Heart right ventricle (tissue), 16 donors: ENCODE measurements around the gene THTPA. TPM values are rescaled to one million over a fixed set of nuclear protein-coding genes. Genes with fewer than 3 reads are reported as not detected.

ENCODE experiments used
- ATAC-seq, 8 donors: fragments of 200-7000 bp; cut with Tn5 transposase; one replicate each; pipeline ENCODE4 v1.9.1; 2020; ENCODE audit warnings: mild to moderate bottlenecking in 8 of 8, moderate library complexity in 8 of 8, moderate number of reproducible peaks in 1 of 8
- DNase-seq, 2 donors: peaks; one replicate each; pipeline ENCODE4 v3.0.0-alpha.2; 2020
- H3K27ac ChIP-seq, 10 donors: fragments of 200-600 bp; sonication (generic) in 2 of 10; one replicate each; pipeline versions ENCODE4 v1.5.0 to v1.8.0; 2020 to 2022; ENCODE audit warnings: mild to moderate bottlenecking in 3 of 10
- H3K27me3 ChIP-seq, 7 donors: fragments of 200-600 bp; one replicate each; pipeline ENCODE4 v1.8.0; 2021 to 2022; ENCODE audit warnings: mild to moderate bottlenecking in 2 of 7
- H3K36me3 ChIP-seq, 9 donors: fragments of 200-600 bp; sonication (generic) in 1 of 9; one replicate each; pipeline versions ENCODE4 v1.5.0 to v1.8.0; 2020 to 2022; ENCODE audit warnings: mild to moderate bottlenecking in 2 of 9
- H3K4me1 ChIP-seq, 9 donors: fragments of 200-600 bp; sonication (generic) in 1 of 9; one replicate each; pipeline versions ENCODE4 v1.5.0 to v1.8.0; 2020 to 2022; ENCODE audit warnings: mild to moderate bottlenecking in 4 of 9
- H3K4me3 ChIP-seq, 10 donors: fragments of 200-600 bp; sonication (generic) in 2 of 10; one replicate each; pipeline versions ENCODE4 v1.5.0 to v1.8.0; 2020 to 2022; ENCODE audit warnings: mild to moderate bottlenecking in 7 of 10, moderate library complexity in 2 of 10
- H3K9me3 ChIP-seq, 11 donors: fragments of 200-600 bp in 10 of 11; sonication (generic) in 2 of 11; one replicate each; pipeline versions ENCODE4 v1.5.0 to v1.8.0; 2013 to 2022; ENCODE audit warnings: mild to moderate bottlenecking in 2 of 11, control low read depth in 1 of 11, moderate library complexity in 1 of 11
- WGBS, 2 donors: extraction: QIAGEN DNeasy Blood & Tissue Kit; methylation state at CpG; one replicate each; pipeline ENCODE4 v1.1.7; 2013; ENCODE audit warnings: inconsistent platforms in 1 of 2; 5-methylcytosine and 5-hydroxymethylcytosine counted together
- intact Hi-C, 10 donors: fragments of 100-400 bp; cut with DNase I; formaldehyde crosslinking; loops; one replicate each; pipeline versions ENCODE4 v1.11.1 to v1.14.2; 2022
- polyA plus RNA-seq, 2 donors: library from polyadenylated mRNA; stranded (reverse); fragments of 200-250 nt; gene quantifications; one replicate each; pipeline ENCODE4 v1.2.3, GENCODE V29; 2013
- total RNA-seq, 10 donors: library from RNA; stranded (reverse); fragmentation: NEBNext Ultra II Directional in 3 of 10; extraction: Animal tissue kit (Norgen Biotek cat#: 25700) in 3 of 10; gene quantifications; one replicate each; pipeline versions ENCODE4 v1.2.1 to v1.2.4, GENCODE V29; 2021 to 2023
- TF ChIP-seq, protein P1 (sequence below), 9 donors: fragments of 200-600 bp; sonication (generic) in 2 of 9; IDR thresholded peaks; one replicate each; pipeline versions ENCODE4 v1.5.0 to v1.8.0; 2021 to 2022; ENCODE audit warnings: antibody characterized with exemption in 9 of 9, mild to moderate bottlenecking in 5 of 9, moderate library complexity in 1 of 9
- donor health status: Arrhythmogenic right ventricular cardiomyopathy.
- donor health status: ischemic (EF 13 %, LVEDD 7.1; RV severe dilation, severe dysfunction).
- donor health status: healthy with polysubstance abuse.
- donor health status: DM: no; HTN: yes; CAD: no.
- donor health status: DM: no; HTN: no; CAD: no.
- donor health status: ischemic (EF 25% LVEDD 6.9; RV normal size, moderate dysfunction).
- donor health status: ischemic (EF 25% LVEDD 5.7; RV mildly dilated, moderate dysfunction).
- donor health status: healthy.
- donor health status: DM: yes; HTN: yes; CAD: no.
- donor health status: Ischemic cardiomyopathy.
- donor health status: ischemic (EF 35%, LVEDD 5.7; RV mildly dilated, moderate dysfunction).
- donor health status: nonischemic (EF 11% LVEDD 7.7; RV severe dilation, severe dysfunction).
- donor health status: DM: yes; HTN: yes; CAD: no.
- donor health status: PGD.
- donor health status: ischemic (EF 29% LVEDD 5.4; RV normal size, mild dysfunction).
- donor health status: nonischemic (EF 23%, LVEDD 6.1; RV moderate dilation, normal function).

THTPA gene
- total and polyA plus RNA-seq, 12 donors: 8.7 to 27.9 (median 18.0) TPM

DNA sequence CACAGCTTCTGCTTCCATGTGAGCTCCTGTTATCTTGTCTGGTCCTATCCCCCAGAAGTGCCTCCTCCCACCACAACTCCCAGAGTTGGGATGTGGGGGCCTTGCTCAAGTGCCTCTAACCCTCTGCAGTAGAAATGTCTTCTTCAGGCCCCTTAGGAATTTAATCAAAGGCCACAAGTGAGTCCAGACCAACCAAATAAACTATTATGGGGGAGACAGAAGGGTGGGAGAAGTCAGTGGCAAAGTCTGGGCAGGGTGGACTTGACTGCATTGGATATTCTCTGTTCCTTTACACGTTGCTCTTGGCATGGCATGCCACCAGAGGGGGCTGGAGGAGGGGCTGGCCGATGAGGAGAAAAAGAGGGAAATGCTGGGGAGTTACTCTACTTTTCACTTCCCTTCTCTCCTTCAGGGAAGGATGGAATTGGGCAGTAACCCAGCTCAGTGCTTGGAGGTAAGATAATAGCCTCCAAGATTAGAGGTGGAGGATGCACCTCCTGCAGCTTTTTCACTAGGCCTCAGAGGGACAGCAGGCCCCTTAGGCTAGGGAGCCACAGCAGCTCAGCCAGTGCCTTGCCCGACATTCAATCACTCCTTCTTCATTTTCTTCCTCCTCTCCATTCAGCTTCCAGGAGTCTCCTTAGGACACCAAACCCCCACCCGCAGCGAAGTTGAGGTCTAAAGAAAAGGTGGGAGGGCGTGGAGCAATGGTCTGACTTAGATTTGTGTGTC lies 12.7 kb downstream of the THTPA start:
- Histone ChIP-seq H3K9me3 (no peaks in the 10 kb centered on the region), H3K4me3 (no peak overlapping the region), H3K27me3 (peaks cover 0 to 22% (median 4%) of the 10 kb centered on the region in 7 donors), H3K27ac (peak overlapping the region in 1 of 10 donors; percentile 90), H3K4me1 (peaks cover 2 to 42% (median 17%) of the 10 kb centered on the region in 9 donors), H3K36me3 (peaks cover 0 to 24% (median 0%) of the 10 kb centered on the region in 9 donors)
- TF ChIP-seq, protein P1, sequence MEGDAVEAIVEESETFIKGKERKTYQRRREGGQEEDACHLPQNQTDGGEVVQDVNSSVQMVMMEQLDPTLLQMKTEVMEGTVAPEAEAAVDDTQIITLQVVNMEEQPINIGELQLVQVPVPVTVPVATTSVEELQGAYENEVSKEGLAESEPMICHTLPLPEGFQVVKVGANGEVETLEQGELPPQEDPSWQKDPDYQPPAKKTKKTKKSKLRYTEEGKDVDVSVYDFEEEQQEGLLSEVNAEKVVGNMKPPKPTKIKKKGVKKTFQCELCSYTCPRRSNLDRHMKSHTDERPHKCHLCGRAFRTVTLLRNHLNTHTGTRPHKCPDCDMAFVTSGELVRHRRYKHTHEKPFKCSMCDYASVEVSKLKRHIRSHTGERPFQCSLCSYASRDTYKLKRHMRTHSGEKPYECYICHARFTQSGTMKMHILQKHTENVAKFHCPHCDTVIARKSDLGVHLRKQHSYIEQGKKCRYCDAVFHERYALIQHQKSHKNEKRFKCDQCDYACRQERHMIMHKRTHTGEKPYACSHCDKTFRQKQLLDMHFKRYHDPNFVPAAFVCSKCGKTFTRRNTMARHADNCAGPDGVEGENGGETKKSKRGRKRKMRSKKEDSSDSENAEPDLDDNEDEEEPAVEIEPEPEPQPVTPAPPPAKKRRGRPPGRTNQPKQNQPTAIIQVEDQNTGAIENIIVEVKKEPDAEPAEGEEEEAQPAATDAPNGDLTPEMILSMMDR (IDR thresholded peaks at IDR 0.05): peak in 4 of 9 donors; percentile 12 to 38 (median 32)
- DNase-seq (no peak), ATAC-seq (no peak)
- 62 to 66% methylated on average over 6 of the region's 6 CpGs for WGBS, 2 donors
- intact Hi-C loops: loop anchor here in 3 of 10 donors (10.0 kb wide), 2 partner anchors 244 to 304 kb away; partner anchors contain the start of gene PABPN1 (in 2 of the 3)

DNA sequence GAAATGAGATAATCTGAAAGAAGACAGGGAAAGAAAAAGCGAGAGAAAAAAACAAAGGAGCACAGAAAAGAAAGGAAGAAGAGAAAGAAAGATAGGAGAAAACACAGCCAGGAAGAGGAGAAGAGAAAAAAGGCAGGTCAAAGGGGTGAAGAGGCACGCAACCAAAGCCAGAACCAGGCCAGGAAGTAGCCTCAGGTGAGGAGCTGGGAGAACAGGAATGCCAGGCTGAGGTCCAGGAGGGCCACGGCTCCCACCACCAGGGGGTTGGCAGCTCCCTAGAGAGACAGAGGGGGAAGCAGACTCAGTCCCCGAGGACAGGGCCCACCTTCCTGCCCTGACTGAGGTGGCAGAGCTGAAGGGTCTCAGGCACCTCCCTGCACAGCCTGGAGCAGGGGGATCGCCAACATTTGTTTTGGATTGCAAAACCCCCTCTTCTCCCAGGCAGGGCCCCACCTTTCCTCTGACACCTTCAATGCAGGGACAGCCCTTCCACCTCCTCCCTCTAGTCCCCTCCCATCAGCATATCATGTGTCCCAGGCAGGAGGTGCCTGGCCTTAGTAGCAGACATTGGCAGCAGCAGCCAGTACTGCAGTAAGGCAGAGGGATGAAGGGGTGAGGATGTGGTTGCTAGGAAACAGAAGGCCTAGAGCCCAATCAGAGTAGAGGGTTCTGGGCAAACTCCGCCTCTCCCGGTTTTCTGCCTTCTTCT lies 13.5 kb downstream of the THTPA start:
- ATAC-seq (peak in 3 of 8 donors; percentile 7 to 22 (median 16)), DNase-seq (no peak)
- Histone ChIP-seq H3K36me3 (peaks cover 0 to 15% (median 0%) of the 10 kb centered on the region in 9 donors), H3K4me3 (no peak overlapping the region), H3K27me3 (peaks cover 0 to 29% (median 8%) of the 10 kb centered on the region in 7 donors), H3K4me1 (peaks cover 2 to 42% (median 17%) of the 10 kb centered on the region in 9 donors), H3K27ac (no peak overlapping the region), H3K9me3 (no peaks in the 10 kb centered on the region)
- 59 to 70% methylated on average over 7 of the region's 7 CpGs for WGBS, 2 donors
- TF ChIP-seq, protein P1 (IDR thresholded peaks at IDR 0.05): no peak
- intact Hi-C loops: loop anchor here in 3 of 10 donors (10.0 kb wide), 2 partner anchors 245 to 305 kb away; partner anchors contain the start of gene PABPN1 (in 2 of the 3)

DNA sequence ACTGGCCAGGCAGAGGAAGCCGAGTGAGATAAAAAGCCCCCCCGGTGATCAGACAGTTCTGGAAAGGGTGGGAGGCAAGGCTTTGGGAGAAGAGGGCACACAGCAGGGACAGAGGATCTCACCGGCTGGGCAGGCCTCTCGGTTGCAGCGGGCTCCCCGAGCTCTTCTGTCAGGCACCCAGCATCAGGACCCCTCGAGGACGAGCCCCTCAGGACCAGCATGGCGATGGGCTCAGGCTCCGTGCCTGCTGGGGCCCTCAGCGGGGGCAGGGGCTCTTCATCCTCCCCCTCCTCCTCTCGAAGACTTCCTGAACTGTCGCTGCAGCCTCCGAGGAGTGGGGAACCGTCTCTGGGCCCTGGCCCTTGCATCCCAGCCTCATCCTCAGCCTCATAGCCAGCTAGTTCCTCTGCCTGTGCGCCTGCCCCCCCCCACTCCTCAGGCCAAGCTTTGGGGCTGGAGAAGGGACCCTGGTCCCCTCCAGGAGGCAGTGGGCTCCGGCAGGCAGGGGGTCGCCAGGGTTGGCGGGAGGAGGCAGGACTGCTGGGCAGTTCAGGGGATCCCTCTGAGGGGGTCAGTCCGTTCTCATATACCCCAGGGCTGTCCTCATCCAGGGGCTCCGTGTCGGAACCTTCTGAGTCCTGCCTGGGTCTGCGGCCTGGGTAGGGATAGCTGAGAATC lies 14.9 kb downstream of the THTPA start:
- intact Hi-C loops: no loop called here
- no peak for DNase-seq
- Histone ChIP-seq H3K4me1 (peaks cover 2 to 42% (median 17%) of the 10 kb centered on the region in 9 donors), H3K9me3 (no peaks in the 10 kb centered on the region), H3K4me3 (no peak overlapping the region), H3K27ac (no peak overlapping the region), H3K27me3 (peaks cover 9 to 42% (median 21%) of the 10 kb centered on the region in 7 donors), H3K36me3 (peaks cover 0 to 2% (median 0%) of the 10 kb centered on the region in 9 donors)
- 77 to 83% methylated on average over 22 to 23 of the region's 23 CpGs for WGBS, 2 donors
- ATAC-seq: no peak
- TF ChIP-seq, protein P1 (IDR thresholded peaks at IDR 0.05): no peak
